Loucy (cell line): ENCODE results near the gene ZFP36.

Experiments used
- H2AFZ ChIP-seq: fragments of 200-600 bp; sonication (generic); 2 replicates; pipeline ENCODE4 v1.6.0; 2016; ENCODE audit warnings: antibody characterized with exemption, mild to moderate bottlenecking, low read length, moderate library complexity
- H3F3A ChIP-seq: fragments of 200-600 bp; 2 replicates; pipeline ENCODE4 v1.6.0; 2016; ENCODE audit warnings: antibody characterized with exemption, low read depth, mild to moderate bottlenecking
- H3K27me3 ChIP-seq: fragments of 200-600 bp; sonication (generic); 2 replicates; pipeline ENCODE4 v1.6.1; 2014; ENCODE audit warnings: low read length, mild to moderate bottlenecking; ENCODE audit not compliant: insufficient read depth, poor library complexity, severe bottlenecking
- H3K36me3 ChIP-seq: fragments of 200-600 bp; sonication (generic); 2 replicates; pipeline ENCODE4 v1.6.1; 2016; ENCODE audit warnings: low read length; ENCODE audit not compliant: insufficient read depth
- H3K4me1 ChIP-seq: fragments of 200-600 bp; sonication (generic); 2 replicates; pipeline ENCODE4 v1.5.1; 2014; ENCODE audit warnings: low read length, mild to moderate bottlenecking; ENCODE audit not compliant: insufficient read depth, poor library complexity, severe bottlenecking
- H3K4me2 ChIP-seq: fragments of 200-600 bp; sonication (generic); 2 replicates; pipeline ENCODE4 v1.6.0; 2014; ENCODE audit warnings: antibody characterized with exemption, low read length, low read depth, mild to moderate bottlenecking; ENCODE audit not compliant: poor library complexity, severe bottlenecking
- H3K4me3 ChIP-seq: fragments of 200-600 bp; sonication (generic); 2 replicates; pipeline ENCODE4 v1.5.1; 2014; ENCODE audit warnings: low read length, mild to moderate bottlenecking, mixed read lengths; ENCODE audit not compliant: poor library complexity, severe bottlenecking
- H3K79me2 ChIP-seq: fragments of 200-600 bp; sonication (generic); 2 replicates; pipeline ENCODE4 v1.6.1; 2014; ENCODE audit warnings: low read length; ENCODE audit not compliant: insufficient read depth
- H3K9ac ChIP-seq: fragments of 200-600 bp; sonication (generic); 2 replicates; pipeline ENCODE4 v1.6.0; 2014; ENCODE audit warnings: mild to moderate bottlenecking, low read depth, low read length, moderate library complexity; ENCODE audit not compliant: poor library complexity, severe bottlenecking
- H3K9me2 ChIP-seq: fragments of 200-600 bp; sonication (generic); replicated peaks from 2 replicates; pipeline ENCODE4 v1.6.1; 2016; ENCODE audit warnings: low read depth, low read length, mixed read lengths
- H3K9me3 ChIP-seq: fragments of 200-600 bp; sonication (generic); 2 replicates; pipeline ENCODE4 v1.6.1; 2014; ENCODE audit warnings: mild to moderate bottlenecking, antibody characterized with exemption, low read length, low read depth; ENCODE audit not compliant: insufficient read depth
- H4K20me1 ChIP-seq: fragments of 200-600 bp; sonication (generic); 2 replicates; pipeline ENCODE4 v1.6.0; 2014; ENCODE audit warnings: antibody characterized with exemption, low read length, mild to moderate bottlenecking; ENCODE audit not compliant: insufficient read depth, poor library complexity, severe bottlenecking
- EZH2phosphoT487 ChIP-seq: fragments of 200-600 bp; IDR thresholded peaks from 2 replicates; pipeline ENCODE4 v1.6.1; 2018; ENCODE audit warnings: antibody characterized with exemption, mild to moderate bottlenecking, moderate library complexity, borderline replicate concordance
- TF ChIP-seq, protein P1 (sequence below): fragments of 200-600 bp; sonication (generic); conservative IDR thresholded peaks from 2 replicates; pipeline ENCODE4 v1.5.1; 2014; ENCODE audit warnings: mild to moderate bottlenecking, antibody characterized with exemption, low read length

ZFP36 gene

DNA sequence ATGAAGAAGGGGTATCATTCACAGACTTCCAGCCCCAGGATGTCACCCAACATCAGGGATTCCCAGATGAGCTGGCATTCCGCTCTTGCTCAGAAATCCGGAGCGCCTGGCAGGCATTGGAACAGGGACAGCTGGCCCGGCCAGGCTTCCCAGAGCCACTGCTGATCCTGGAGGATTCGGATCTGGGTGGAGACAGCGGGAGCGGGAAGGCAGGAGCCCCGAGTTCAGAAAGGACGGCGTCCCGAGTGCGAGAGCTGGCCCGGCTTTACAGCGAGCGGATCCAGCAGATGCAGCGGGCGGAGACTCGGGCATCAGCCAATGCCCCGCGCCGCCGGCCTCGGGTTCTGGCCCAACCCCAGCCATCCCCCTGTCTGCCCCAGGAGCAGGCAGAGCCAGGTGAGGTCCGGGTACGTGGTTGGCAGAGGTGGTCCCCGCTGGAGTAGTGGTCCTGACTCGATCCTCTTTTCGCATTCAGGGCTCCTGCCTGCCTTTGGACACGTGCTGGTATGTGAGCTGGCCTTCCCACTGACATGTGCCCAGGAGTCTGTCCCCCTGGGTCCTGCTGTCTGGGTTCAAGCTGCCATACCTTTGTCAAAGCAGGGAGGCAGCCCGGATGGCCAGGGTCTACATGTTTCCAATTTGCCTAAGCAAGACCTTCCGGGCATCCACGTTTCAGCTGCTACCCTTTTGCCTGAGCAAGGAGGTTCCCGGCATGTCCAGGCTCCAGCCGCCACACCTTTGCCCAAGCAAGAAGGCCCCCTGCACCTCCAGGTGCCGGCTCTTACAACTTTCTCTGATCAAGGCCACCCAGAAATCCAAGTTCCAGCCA is 16.8 kb downstream of the ZFP36 start:
- Histone ChIP-seq H3K4me3 (no peak overlapping the region), H3K9me2 (no peaks in the 10 kb centered on the region), H3K27me3 (no peaks in the 10 kb centered on the region), H3K4me1 (no peaks in the 10 kb centered on the region), H3K4me2 (no peak overlapping the region), H3K36me3 (peaks cover 18% of the 10 kb centered on the region; the same call in 1 of the 2 replicates), H3K9ac (no peak overlapping the region), H4K20me1 (no peaks in the 10 kb centered on the region), H3K79me2 (no peaks in the 10 kb centered on the region), H3K9me3 (no peaks in the 10 kb centered on the region), H2AFZ (no peak overlapping the region), H3F3A (no peaks in the 10 kb centered on the region)
- TF ChIP-seq, protein P1, sequence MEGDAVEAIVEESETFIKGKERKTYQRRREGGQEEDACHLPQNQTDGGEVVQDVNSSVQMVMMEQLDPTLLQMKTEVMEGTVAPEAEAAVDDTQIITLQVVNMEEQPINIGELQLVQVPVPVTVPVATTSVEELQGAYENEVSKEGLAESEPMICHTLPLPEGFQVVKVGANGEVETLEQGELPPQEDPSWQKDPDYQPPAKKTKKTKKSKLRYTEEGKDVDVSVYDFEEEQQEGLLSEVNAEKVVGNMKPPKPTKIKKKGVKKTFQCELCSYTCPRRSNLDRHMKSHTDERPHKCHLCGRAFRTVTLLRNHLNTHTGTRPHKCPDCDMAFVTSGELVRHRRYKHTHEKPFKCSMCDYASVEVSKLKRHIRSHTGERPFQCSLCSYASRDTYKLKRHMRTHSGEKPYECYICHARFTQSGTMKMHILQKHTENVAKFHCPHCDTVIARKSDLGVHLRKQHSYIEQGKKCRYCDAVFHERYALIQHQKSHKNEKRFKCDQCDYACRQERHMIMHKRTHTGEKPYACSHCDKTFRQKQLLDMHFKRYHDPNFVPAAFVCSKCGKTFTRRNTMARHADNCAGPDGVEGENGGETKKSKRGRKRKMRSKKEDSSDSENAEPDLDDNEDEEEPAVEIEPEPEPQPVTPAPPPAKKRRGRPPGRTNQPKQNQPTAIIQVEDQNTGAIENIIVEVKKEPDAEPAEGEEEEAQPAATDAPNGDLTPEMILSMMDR = no peak
- no peak for TF ChIP-seq EZH2phosphoT487

DNA sequence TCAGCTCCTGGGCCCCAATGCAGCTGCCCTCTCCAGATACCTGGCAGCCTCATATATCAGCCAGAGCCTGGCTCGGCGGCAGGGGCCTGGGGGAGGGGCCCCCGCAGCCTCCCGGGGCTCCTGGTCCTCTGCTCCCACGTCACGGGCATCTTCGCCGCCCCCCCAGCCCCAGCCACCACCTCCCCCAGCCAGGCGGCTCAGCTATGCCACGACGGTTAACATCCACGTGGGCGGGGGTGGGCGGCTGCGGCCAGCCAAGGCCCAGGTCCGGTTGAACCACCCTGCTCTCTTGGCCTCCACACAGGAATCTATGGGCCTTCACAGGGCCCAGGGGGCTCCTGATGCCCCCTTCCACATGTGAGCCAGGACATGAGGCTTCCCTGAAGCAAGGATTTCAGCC is 18.3 kb downstream of the ZFP36 start:
- peaks cover 10% of the 10 kb centered on the region; the same call in 1 of the 2 replicates for H3K36me3 ChIP-seq

DNA sequence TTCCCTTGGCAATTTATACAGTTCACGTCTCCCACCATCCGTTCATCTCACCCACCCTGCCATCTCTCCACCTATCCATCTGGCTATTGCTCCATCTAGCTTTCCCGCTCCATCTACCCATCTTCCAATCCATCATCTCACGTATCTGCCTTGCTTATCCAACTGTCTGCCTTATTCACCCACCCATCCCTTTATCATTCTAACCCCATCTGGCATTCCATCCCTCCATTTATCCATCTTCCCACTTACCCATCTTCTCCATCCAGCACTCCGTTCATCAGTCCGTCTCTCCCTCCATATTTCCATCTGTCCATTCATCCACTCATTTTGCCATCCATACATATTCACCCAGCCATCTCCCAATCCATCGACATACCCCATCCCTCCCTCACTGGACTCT is 19.1 kb downstream of the ZFP36 start:
- Histone ChIP-seq H2AFZ (no peak overlapping the region), H3K27me3 (no peaks in the 10 kb centered on the region), H3K4me1 (no peaks in the 10 kb centered on the region), H3K9me3 (no peaks in the 10 kb centered on the region), H3K36me3 (peaks cover 10% of the 10 kb centered on the region; the same call in 1 of the 2 replicates), H3F3A (no peaks in the 10 kb centered on the region), H3K4me3 (no peak overlapping the region), H4K20me1 (no peaks in the 10 kb centered on the region), H3K9me2 (no peaks in the 10 kb centered on the region), H3K4me2 (no peak overlapping the region), H3K79me2 (no peaks in the 10 kb centered on the region), H3K9ac (no peak overlapping the region)
- TF ChIP-seq, protein P1 = no peak
- TF ChIP-seq EZH2phosphoT487 = no peak

More for the DNA sequence above, 18.3 kb downstream of the ZFP36 start:
- Histone ChIP-seq H3K27me3 (no peaks in the 10 kb centered on the region), H3K4me1 (no peaks in the 10 kb centered on the region), H3K9me3 (no peaks in the 10 kb centered on the region), H3K4me3 (no peak overlapping the region), H3K9ac (no peak overlapping the region), H3K4me2 (no peak overlapping the region), H3K79me2 (no peaks in the 10 kb centered on the region), H4K20me1 (no peaks in the 10 kb centered on the region), H3K9me2 (no peaks in the 10 kb centered on the region), H3F3A (no peaks in the 10 kb centered on the region), H2AFZ (no peak overlapping the region)
- no peak for TF ChIP-seq EZH2phosphoT487
- TF ChIP-seq, protein P1 = no peak
